SJSA1 (cell line): ENCODE results near the gene SASH1. TPM values are rescaled to one million over a fixed set of nuclear protein-coding genes. Genes with fewer than 3 reads are reported as not detected.
"Not testable (repeated sequence)": the region's sequence is repeated elsewhere in the genome, so short reads cannot be mapped to it uniquely, and the experiment has no call there.

Experiments
- DNase-seq, 2 experiments: peaks; one replicate each; pipeline ENCODE4 v3.0.0-alpha.2; 2015 to 2020; ENCODE audit warnings: low spot score in 2 of 2, low read depth in 1 of 2
- H3K27ac ChIP-seq: fragments of 250-450 bp; sonication (Bioruptor Pico); 2 replicates; pipeline ENCODE4 v1.5.1; 2020; ENCODE audit warnings: mild to moderate bottlenecking, moderate library complexity
- H3K27me3 ChIP-seq: fragments of 250-450 bp; sonication (Bioruptor Pico); replicated peaks from 2 replicates; pipeline ENCODE4 v1.5.1; 2020; ENCODE audit warnings: mild to moderate bottlenecking, moderate library complexity
- H3K36me3 ChIP-seq: fragments of 250-450 bp; sonication (Bioruptor Pico); 2 replicates; pipeline ENCODE4 v1.5.1; 2020; ENCODE audit warnings: mild to moderate bottlenecking
- H3K4me1 ChIP-seq: fragments of 250-450 bp; sonication (Bioruptor Pico); replicated peaks from 2 replicates; pipeline ENCODE4 v1.6.1; 2021; ENCODE audit warnings: mild to moderate bottlenecking
- H3K4me3 ChIP-seq: fragments of 250-450 bp; sonication (Bioruptor Pico); 2 replicates; pipeline ENCODE4 v1.5.1; 2020; ENCODE audit warnings: mild to moderate bottlenecking
- H3K9me3 ChIP-seq: fragments of 250-450 bp; sonication (Bioruptor Pico); replicated peaks from 2 replicates; pipeline ENCODE4 v1.5.1; 2020; ENCODE audit warnings: mild to moderate bottlenecking
- total RNA-seq: library from RNA; depleted of rRNA; stranded (reverse); fragments of >200 nt; shearing (Covaris generic); gene quantifications from 2 replicates; pipeline ENCODE4 v1.2.3, GENCODE V29; 2014

The SASH1 gene
- total RNA-seq, 1 experiment from 2014 or later: 10.4 TPM

- Histone ChIP-seq H3K4me1 (peaks cover 21% of the 10 kb centered on the region), H3K36me3 (no peaks in the 10 kb centered on the region), H3K4me3 (no peak overlapping the region), H3K9me3 (no peaks in the 10 kb centered on the region), H3K27ac (no peak overlapping the region), H3K27me3 (no peaks in the 10 kb centered on the region)
- DNase-seq: no peak
Observed at GRCh38 chr6:148364056-148364824, 21.6 kb downstream of the SASH1 start.

GRCh38 chr6:148365041-148365440 lies 22.4 kb downstream of the SASH1 start:
- no peak for DNase-seq
- H3K27ac ChIP-seq: no peak overlapping the region
- H3K4me3 ChIP-seq: no peak overlapping the region
- peaks cover 24% of the 10 kb centered on the region for H3K4me1 ChIP-seq
- no peaks in the 10 kb centered on the region for H3K27me3 ChIP-seq
- no peaks in the 10 kb centered on the region for H3K36me3 ChIP-seq
- H3K9me3 ChIP-seq: no peaks in the 10 kb centered on the region

- H3K4me3 ChIP-seq: no peak overlapping the region
- H3K4me1 ChIP-seq: peaks cover 24% of the 10 kb centered on the region
- no peaks in the 10 kb centered on the region for H3K9me3 ChIP-seq
- no peak overlapping the region; the same call in 1 of the 2 replicates for H3K27ac ChIP-seq
- no peaks in the 10 kb centered on the region for H3K27me3 ChIP-seq
- peak; percentile 54 to 63 for DNase-seq
- H3K36me3 ChIP-seq: no peaks in the 10 kb centered on the region
Observed at GRCh38 chr6:148367411-148368024, 24.9 kb downstream of the SASH1 start.

- no peaks in the 10 kb centered on the region for H3K9me3 ChIP-seq
- DNase-seq: no peak
- no peak overlapping the region for H3K27ac ChIP-seq
- H3K27me3 ChIP-seq: no peaks in the 10 kb centered on the region
- no peaks in the 10 kb centered on the region for H3K36me3 ChIP-seq
- H3K4me1 ChIP-seq: peaks cover 22% of the 10 kb centered on the region
- H3K4me3 ChIP-seq: no peak overlapping the region
Observed at GRCh38 chr6:148370176-148370575, 27.5 kb downstream of the SASH1 start.

GRCh38 chr6:148374040-148374774 lies 31.6 kb downstream of the SASH1 start:
- Histone ChIP-seq H3K27me3 (no peaks in the 10 kb centered on the region), H3K27ac (no peak overlapping the region), H3K4me3 (no peak overlapping the region), H3K9me3 (no peaks in the 10 kb centered on the region), H3K4me1 (peaks cover 9% of the 10 kb centered on the region), H3K36me3 (no peaks in the 10 kb centered on the region)
- no peak for DNase-seq

- DNase-seq: no peak
- H3K9me3 ChIP-seq: no peaks in the 10 kb centered on the region
- H3K36me3 ChIP-seq: no peaks in the 10 kb centered on the region
- H3K4me1 ChIP-seq: peaks cover 5% of the 10 kb centered on the region
- no peaks in the 10 kb centered on the region for H3K27me3 ChIP-seq
- no peak overlapping the region for H3K27ac ChIP-seq
- H3K4me3 ChIP-seq: no peak overlapping the region
Observed at GRCh38 chr6:148375401-148375800, 32.8 kb downstream of the SASH1 start.

- Histone ChIP-seq H3K9me3 (no peaks in the 10 kb centered on the region), H3K36me3 (no peaks in the 10 kb centered on the region), H3K4me3 (no peak overlapping the region), H3K27ac (no peak overlapping the region), H3K27me3 (no peaks in the 10 kb centered on the region), H3K4me1 (no peaks in the 10 kb centered on the region; the same call in 1 of the 2 replicates)
- no peak for DNase-seq
Observed at GRCh38 chr6:148379481-148379880, 36.8 kb downstream of the SASH1 start.

GRCh38 chr6:148379966-148380713 lies 37.5 kb downstream of the SASH1 start:
- no peaks in the 10 kb centered on the region for H3K27me3 ChIP-seq
- no peak for DNase-seq
- no peaks in the 10 kb centered on the region for H3K36me3 ChIP-seq
- H3K9me3 ChIP-seq: no peaks in the 10 kb centered on the region
- H3K4me3 ChIP-seq: no peak overlapping the region
- no peaks in the 10 kb centered on the region for H3K4me1 ChIP-seq
- no peak overlapping the region for H3K27ac ChIP-seq

GRCh38 chr6:148382051-148382450 lies 39.4 kb downstream of the SASH1 start:
- H3K4me1 ChIP-seq, H3K36me3 ChIP-seq, H3K4me3 ChIP-seq, DNase-seq, H3K27ac ChIP-seq, H3K27me3 ChIP-seq, H3K9me3 ChIP-seq: not testable (repeated sequence)

- no peaks in the 10 kb centered on the region for H3K9me3 ChIP-seq
- H3K4me1 ChIP-seq: no peaks in the 10 kb centered on the region
- H3K27ac ChIP-seq: no peak overlapping the region
- no peak for DNase-seq
- no peaks in the 10 kb centered on the region for H3K27me3 ChIP-seq
- no peaks in the 10 kb centered on the region for H3K36me3 ChIP-seq
- no peak overlapping the region for H3K4me3 ChIP-seq
Observed at GRCh38 chr6:148382861-148383260, 40.2 kb downstream of the SASH1 start.

- no peaks in the 10 kb centered on the region for H3K36me3 ChIP-seq
- H3K4me3 ChIP-seq: no peak overlapping the region
- no peaks in the 10 kb centered on the region for H3K27me3 ChIP-seq
- no peak for DNase-seq
- no peaks in the 10 kb centered on the region for H3K4me1 ChIP-seq
- no peak overlapping the region for H3K27ac ChIP-seq
- no peaks in the 10 kb centered on the region for H3K9me3 ChIP-seq
Observed at GRCh38 chr6:148383658-148384368, 41.2 kb downstream of the SASH1 start.

- no peaks in the 10 kb centered on the region for H3K27me3 ChIP-seq
- no peak overlapping the region for H3K4me3 ChIP-seq
- no peaks in the 10 kb centered on the region for H3K4me1 ChIP-seq
Observed at GRCh38 chr6:148385379-148385778, 42.7 kb downstream of the SASH1 start.

GRCh38 chr6:148388521-148388920 lies 45.9 kb downstream of the SASH1 start:
- Histone ChIP-seq H3K4me1 (no peaks in the 10 kb centered on the region), H3K4me3 (no peak overlapping the region), H3K9me3 (no peaks in the 10 kb centered on the region), H3K27me3 (no peaks in the 10 kb centered on the region; the same call in 1 of the 2 replicates), H3K27ac (no peak overlapping the region), H3K36me3 (no peaks in the 10 kb centered on the region)
- no peak for DNase-seq

More at GRCh38 chr6:148385379-148385778, 42.7 kb downstream of the SASH1 start:
- H3K9me3 ChIP-seq: no peaks in the 10 kb centered on the region
- no peak overlapping the region for H3K27ac ChIP-seq
- no peaks in the 10 kb centered on the region for H3K36me3 ChIP-seq
- no peak for DNase-seq
